K562 (cell line): ENCODE results near the gene SPRED2. TPM values are rescaled to one million over a fixed set of nuclear protein-coding genes. Genes with fewer than 3 reads are reported as not detected.
A peak's percentile ranks its signal among the peaks of the same experiment; 100 is the strongest.

Experiments
- ATAC-seq: fragments of 200-7000 bp; cut with Tn5 transposase; 3 replicates; pipeline ENCODE4 v1.9.1; 2020; ENCODE audit warnings: moderate library complexity
- BruUV-seq: library from RNA; stranded (reverse); fragments of 400-500 nt; replicated peaks from 2 replicates; lab custom pipeline; 2021; lab: Mats Ljungman, UMichigan
- CTCF ChIA-PET: fragments of 300-600 bp; formaldehyde crosslinking; extraction: SDS; loops from one replicate; lab custom pipeline; 2021; ENCODE audit warnings: low intra/inter-chr PET ratio; lab: Yijun Ruan, JAX
- POLR2A ChIA-PET: fragments of 300-600, 350-650 bp; sonication (Branson Sonifier 250); formaldehyde crosslinking; extraction: SDS; loops from one replicate; lab custom pipeline; 2021; ENCODE audit warnings: antibody characterized with exemption, inconsistent platforms; lab: Yijun Ruan, JAX
- DNase-seq, 4 experiments: peaks; one replicate each; pipeline versions ENCODE4 v3.0.0 to v3.0.0-alpha.2; 2011 to 2018; ENCODE audit warnings: low spot score in 3 of 4, mixed read lengths in 3 of 4; ENCODE audit errors: extremely low read depth in 1 of 4
- FAIRE-seq: peaks from 2 replicates; lab custom pipeline; 2011; peaks lifted over from hg19 to GRCh38; lab: Jason Lieb, UNC
- H2AFZ ChIP-seq: 2 replicates; pipeline ENCODE4 v1.6.0; 2011; ENCODE audit warnings: low read depth, low read length, control low read depth, inconsistent platforms
- H3K27ac ChIP-seq: fragments of 200-600 bp; 3 replicates; pipeline ENCODE4 v1.8.0; 2011; ENCODE audit warnings: low read depth, mild to moderate bottlenecking, control low read depth, inconsistent platforms, low read length, moderate library complexity, mixed read lengths; ENCODE audit errors: extremely low read depth
- H3K27me3 ChIP-seq, 2 experiments: fragments of 300-600 bp in 1 of 2; 2 replicates in 1 of 2; 3 replicates in 1 of 2; pipeline versions ENCODE4 v1.6.0 to v1.8.0; 2011; ENCODE audit warnings: inconsistent platforms in 2 of 2, low read length in 2 of 2, mild to moderate bottlenecking in 1 of 2, mixed read lengths in 1 of 2, moderate library complexity in 1 of 2; ENCODE audit not compliant: control insufficient read depth in 2 of 2, insufficient read depth in 2 of 2
- H3K36me3 ChIP-seq: fragments of 300-600 bp; 3 replicates; pipeline ENCODE4 v1.8.0; 2011; ENCODE audit warnings: mild to moderate bottlenecking, low read length, inconsistent platforms; ENCODE audit not compliant: control insufficient read depth, insufficient read depth
- H3K4me1 ChIP-seq, 2 experiments: fragments of 200-600 bp in 1 of 2; replicated peaks in 1 of 2; 2 replicates in 1 of 2; 3 replicates in 1 of 2; pipeline versions ENCODE4 v1.5.1 to v1.8.0; 2011; ENCODE audit warnings: inconsistent platforms in 2 of 2, low read length in 2 of 2, mild to moderate bottlenecking in 1 of 2, mixed read lengths in 1 of 2, moderate library complexity in 1 of 2; ENCODE audit not compliant: control insufficient read depth in 2 of 2, insufficient read depth in 2 of 2
- H3K4me2 ChIP-seq: 2 replicates; pipeline ENCODE4 v1.6.1; 2011; ENCODE audit warnings: low read length, control low read depth, inconsistent platforms, mixed read lengths; ENCODE audit not compliant: insufficient read depth
- H3K4me3 ChIP-seq: fragments of 200-600 bp; sonication (generic), shearing (Covaris generic); 2 replicates; pipeline ENCODE4 v1.5.1; 2016; ENCODE audit warnings: control low read depth, inconsistent platforms
- H3K79me2 ChIP-seq: fragments of 200-600 bp; 3 replicates; pipeline ENCODE4 v1.8.0; 2011; ENCODE audit warnings: low read length, inconsistent platforms; ENCODE audit not compliant: control insufficient read depth, insufficient read depth
- H3K9ac ChIP-seq, 2 experiments: 2 replicates each; pipeline versions ENCODE4 v1.6.0 to v1.6.1; 2011; ENCODE audit warnings: low read depth in 2 of 2, low read length in 2 of 2, control low read depth in 1 of 2, inconsistent platforms in 1 of 2, mild to moderate bottlenecking in 1 of 2, mixed read lengths in 1 of 2; ENCODE audit not compliant: insufficient read depth in 1 of 2
- H3K9me1 ChIP-seq: one replicate; pipeline ENCODE4 v1.6.0; 2011; ENCODE audit warnings: inconsistent platforms, mild to moderate bottlenecking, low read length, moderate library complexity; ENCODE audit not compliant: control insufficient read depth, insufficient read depth
- H3K9me3 ChIP-seq: replicated peaks from 2 replicates; pipeline ENCODE4 v1.5.1; 2011; ENCODE audit warnings: low read depth, low read length, inconsistent platforms; ENCODE audit not compliant: control insufficient read depth, insufficient read depth
- H4K20me1 ChIP-seq: replicated peaks from 2 replicates; pipeline ENCODE4 v1.6.1; 2011; ENCODE audit warnings: low read length, inconsistent platforms, mixed read lengths; ENCODE audit not compliant: control insufficient read depth, insufficient read depth
- ARID1B ChIP-seq: fragments of 450-650 bp; IDR thresholded peaks from 2 replicates; pipeline ENCODE4 v1.6.1; 2016; ENCODE audit warnings: antibody characterized with exemption, mild to moderate bottlenecking, inconsistent platforms
- BRF1 ChIP-seq: IDR thresholded peaks from 3 replicates; pipeline ENCODE4 v1.6.1; 2011; ENCODE audit warnings: borderline replicate concordance, mild to moderate bottlenecking; ENCODE audit not compliant: insufficient read length; ENCODE audit errors: extremely low read depth
- CEBPG ChIP-seq, 3 experiments: fragments of 200-800 bp in 1 of 3; sonication (Bioruptor generic) in 1 of 3; sonication (generic) in 1 of 3; formaldehyde crosslinking in 1 of 3; IDR thresholded peaks in 2 of 3; conservative IDR thresholded peaks in 1 of 3; 2 replicates each; pipeline versions ENCODE4 v1.6.1 to v1.8.0; 2016 to 2022; ENCODE audit warnings: missing compliant biosample characterization in 2 of 3, missing genetic modification characterization in 2 of 3, mild to moderate bottlenecking in 1 of 3, missing genetic modification reagents in 1 of 3
- CHD2 ChIP-seq: IDR thresholded peaks from 2 replicates; pipeline ENCODE4 v1.6.1; 2011; ENCODE audit warnings: low read depth, low read length
- CREB1 ChIP-seq, 2 experiments: sonication (generic) in 1 of 2; formaldehyde crosslinking in 1 of 2; IDR thresholded peaks; 2 replicates each; pipeline versions ENCODE4 v1.6.1 to v1.8.0; 2012 to 2022; ENCODE audit warnings: inconsistent platforms in 1 of 2, mild to moderate bottlenecking in 1 of 2, missing genetic modification reagents in 1 of 2, moderate library complexity in 1 of 2
- DPF2 ChIP-seq: fragments of 450-650 bp; IDR thresholded peaks from 2 replicates; pipeline ENCODE4 v1.6.1; 2016
- HMG20A ChIP-seq: fragments of 450-650 bp; formaldehyde crosslinking; conservative IDR thresholded peaks from 2 replicates; pipeline ENCODE4 v1.4.0; 2020; ENCODE audit warnings: mild to moderate bottlenecking, mixed read lengths
- MEIS2 ChIP-seq: fragments of 450-650 bp; IDR thresholded peaks from 2 replicates; pipeline ENCODE4 v1.6.1; 2014; ENCODE audit warnings: mild to moderate bottlenecking; ENCODE audit not compliant: partially characterized antibody
- RCOR1 ChIP-seq, 2 experiments: IDR thresholded peaks; 2 replicates each; pipeline ENCODE4 v1.6.1; 2012; ENCODE audit warnings: low read depth in 2 of 2, low read length in 2 of 2, borderline replicate concordance in 1 of 2, improper control_type of control experiment in 1 of 2
- TGIF2 ChIP-seq: sonication (generic); formaldehyde crosslinking; IDR thresholded peaks from 2 replicates; pipeline ENCODE4 v1.8.1; 2022; ENCODE audit warnings: mild to moderate bottlenecking, missing genetic modification reagents, moderate library complexity
- ZFP36 ChIP-seq: fragments of 150-350 bp; IDR thresholded peaks from 2 replicates; pipeline ENCODE4 v1.6.1; 2018; ENCODE audit warnings: low read length, low read depth; ENCODE audit not compliant: partially characterized antibody
- ZNF311 ChIP-seq: fragments of 250-450 bp; sonication (Bioruptor Pico); IDR thresholded peaks from 2 replicates; pipeline ENCODE4 v1.4.0; 2020; ENCODE audit warnings: mild to moderate bottlenecking, moderate library complexity
- ZNF583 ChIP-seq: fragments of 250-450 bp; sonication (Bioruptor Pico); IDR thresholded peaks from 2 replicates; pipeline ENCODE4 v1.4.0; 2020
- ZNF785 ChIP-seq: fragments of 250-450 bp; sonication (Bioruptor Pico); IDR thresholded peaks from 2 replicates; pipeline ENCODE4 v1.4.0; 2020; ENCODE audit warnings: mild to moderate bottlenecking
- WGBS: fragments of 100-300 bp; shearing (Covaris generic); methylation state at CpG from one replicate; pipeline ENCODE4 v1.1.6; 2016; ENCODE audit warnings: low coverage, mixed read lengths; ENCODE audit not compliant: insufficient coverage; ENCODE audit errors: missing lambda C conversion rate; 5-methylcytosine and 5-hydroxymethylcytosine counted together
- in situ Hi-C: fragments of 300-500 bp; cut with MboI; formaldehyde crosslinking; loops from 4 replicates; pipeline ENCODE4 v1.15.0; 2018; ENCODE audit warnings: inconsistent platforms, mixed read lengths
- intact Hi-C: fragments of 100-400 bp; cut with micrococcal nuclease; formaldehyde crosslinking; loops from 2 replicates; pipeline ENCODE4 v1.14.2; 2022
- polyA plus RNA-seq, 8 experiments: library from polyadenylated mRNA; depleted of rRNA in 4 of 8; stranded (reverse) in 5 of 8; unstranded in 3 of 8; fragments of >200 nt; fragmentation: Nextera tagmentation in 2 of 8; fragmentation: Illumina TruSeq in 1 of 8; extraction: Ambion mirVana in 2 of 8; extraction: Trizol in 1 of 8; gene quantifications; 2 replicates each; pipeline versions ENCODE4 v1.2.1 to v1.2.3, GENCODE V29; 2011 to 2014; ENCODE audit warnings: inconsistent platforms in 1 of 8, missing spikeins in 1 of 8
- total RNA-seq, 7 experiments: library from RNA; depleted of rRNA in 6 of 7; stranded (reverse); fragments of >200 nt in 6 of 7; fragmentation: Illumina TruSeq in 2 of 7; extraction: Trizol in 2 of 7; gene quantifications; 2 replicates each; pipeline versions ENCODE4 v1.2.1 to v1.2.3, GENCODE V29; 2011 to 2021; ENCODE audit warnings: low replicate concordance in 1 of 7
- TF ChIP-seq, protein P1 (sequence below), 2 experiments: fragments of 450-650 bp in 1 of 2; sonication (generic) in 1 of 2; formaldehyde crosslinking in 1 of 2; IDR thresholded peaks in 1 of 2; conservative IDR thresholded peaks in 1 of 2; 2 replicates each; pipeline versions ENCODE4 v1.6.1 to v1.8.1; 2016 to 2023; ENCODE audit warnings: mild to moderate bottlenecking in 2 of 2, moderate library complexity in 2 of 2, inconsistent platforms in 1 of 2, missing genetic modification reagents in 1 of 2
- TF ChIP-seq, protein P2 (sequence below), 2 experiments: fragments of 450-650 bp in 1 of 2; sonication (generic) in 1 of 2; formaldehyde crosslinking; conservative IDR thresholded peaks; 2 replicates each; pipeline versions ENCODE4 v1.4.0 to v1.8.1; 2020 to 2022; ENCODE audit warnings: mild to moderate bottlenecking in 1 of 2, missing genetic modification reagents in 1 of 2
- TF ChIP-seq, protein P3 (sequence below), 2 experiments: fragments of 450-650 bp; conservative IDR thresholded peaks; 2 replicates each; pipeline ENCODE4 v1.6.1; 2017; ENCODE audit warnings: mild to moderate bottlenecking in 2 of 2, moderate library complexity in 2 of 2

Gene SPRED2
- total and polyA plus RNA-seq, 9 of the 15 experiments (the other 6 are each of a cell fraction or from before 2014, with no cell fraction given) = 4.6 to 50.8 (median 14.1) TPM

DNA sequence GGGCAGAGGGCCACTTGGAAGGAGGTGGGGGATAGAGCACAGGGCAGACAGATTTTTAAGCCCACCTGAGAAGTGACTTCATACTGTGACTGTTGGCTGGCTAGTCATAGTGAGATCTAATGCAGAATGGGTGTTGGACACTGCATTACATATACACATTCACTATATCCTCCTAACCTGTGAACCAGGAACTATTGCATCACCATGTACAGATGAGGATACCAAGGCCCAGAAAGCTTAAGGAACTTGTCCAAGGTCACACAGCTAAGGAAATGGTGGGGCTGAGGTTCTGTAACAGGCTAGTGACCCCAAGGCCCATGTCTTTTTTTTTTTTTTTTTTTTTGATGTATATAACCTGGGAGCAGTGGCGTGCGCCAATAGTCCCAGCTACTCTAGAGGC lies 49.6 kb upstream of the SPRED2 start (continued):
- TF ChIP-seq HMG20A (CRISPR knock-in tag) (no peak), DPF2 (no peak), CEBPG (CRISPR knock-in tag; IDR thresholded peaks at IDR 0.05) (peak; percentile 56; the same call in 1 of the 2 replicates), CEBPG (tag; conservative IDR thresholded peaks at IDR 0.05 in 1 of 2, IDR thresholded peaks at IDR 0.05 in 1 of 2) (peak; percentile 59 to 78; a peak in 3 of 4 replicates), CREB1 (IDR thresholded peaks at IDR 0.05) (no peak), CREB1 (CRISPR knock-in tag; IDR thresholded peaks at IDR 0.05) (no peak)
- TF ChIP-seq, protein P1, sequence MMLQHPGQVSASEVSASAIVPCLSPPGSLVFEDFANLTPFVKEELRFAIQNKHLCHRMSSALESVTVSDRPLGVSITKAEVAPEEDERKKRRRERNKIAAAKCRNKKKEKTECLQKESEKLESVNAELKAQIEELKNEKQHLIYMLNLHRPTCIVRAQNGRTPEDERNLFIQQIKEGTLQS (IDR thresholded peaks at IDR 0.05) = peak; percentile 79
- TF ChIP-seq, protein P1 (CRISPR knock-in tag; conservative IDR thresholded peaks at IDR 0.05) = no peak

DNA sequence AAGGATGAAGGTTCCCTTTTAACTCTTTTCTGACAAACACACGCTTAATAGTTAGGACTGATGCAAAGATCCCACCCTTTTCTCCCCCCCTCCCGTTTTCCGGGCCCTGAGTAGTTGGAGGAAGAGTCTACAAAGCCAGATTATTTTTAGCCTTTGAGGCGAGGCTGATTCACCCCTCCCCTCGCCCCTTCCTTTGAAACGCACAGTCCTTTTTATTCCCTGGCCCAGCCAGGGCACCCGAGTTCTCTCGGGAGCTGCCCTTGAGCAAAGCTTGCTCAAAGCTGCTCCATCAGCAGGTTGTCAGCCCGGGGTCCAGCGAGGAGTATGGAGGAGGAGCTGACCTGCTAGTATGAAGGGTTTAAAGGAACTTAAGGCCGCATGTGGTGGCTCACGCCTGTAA lies 47.1 kb upstream of the SPRED2 start:
- Histone ChIP-seq H3K79me2 (no peaks in the 10 kb centered on the region), H2AFZ (no peak overlapping the region), H4K20me1 (no peaks in the 10 kb centered on the region), H3K36me3 (no peaks in the 10 kb centered on the region), H3K9me1 (no peaks in the 10 kb centered on the region), H3K9me3 (no peaks in the 10 kb centered on the region; the same call in 1 of the 2 replicates), H3K4me1 (peaks cover 2 to 10% of the 10 kb centered on the region in 2 experiments; a peak in 1 of 5 replicates), H3K4me3 (no peak overlapping the region), H3K27ac (no peak overlapping the region), H3K27me3 (no peaks in the 10 kb centered on the region), H3K4me2 (no peak overlapping the region), H3K9ac (no peak overlapping the region)
- in situ Hi-C loops (no loop called here), intact Hi-C loops (no loop called here)
- DNase-seq (no peak), ATAC-seq (no peak), FAIRE-seq (no peak)
- ChIA-PET CTCF (no interaction called here), POLR2A (interaction anchor here (0.7 kb wide), 1 partner anchor 32 kb away, joined by 3 read pairs; no protein-coding TSS in a partner anchor)
- 44% methylated on average over 12 of the region's 12 CpGs for WGBS
- BruUV-seq = no TSS peak
- TF ChIP-seq RCOR1 (IDR thresholded peaks at IDR 0.05; ENCODE audit: borderline replicate concordance in 1 of 2, low read depth in 2 of 2, low read length in 2 of 2) = no peak
- TF ChIP-seq CHD2 = no peak
- no peak for TF ChIP-seq ZNF583 (CRISPR knock-in tag)
- no peak for TF ChIP-seq MEIS2
- no peak for TF ChIP-seq TGIF2 (CRISPR knock-in tag)
- TF ChIP-seq, protein P2, sequence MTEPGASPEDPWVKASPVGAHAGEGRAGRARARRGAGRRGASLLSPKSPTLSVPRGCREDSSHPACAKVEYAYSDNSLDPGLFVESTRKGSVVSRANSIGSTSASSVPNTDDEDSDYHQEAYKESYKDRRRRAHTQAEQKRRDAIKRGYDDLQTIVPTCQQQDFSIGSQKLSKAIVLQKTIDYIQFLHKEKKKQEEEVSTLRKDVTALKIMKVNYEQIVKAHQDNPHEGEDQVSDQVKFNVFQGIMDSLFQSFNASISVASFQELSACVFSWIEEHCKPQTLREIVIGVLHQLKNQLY (CRISPR knock-in tag; conservative IDR thresholded peaks at IDR 0.05) = no peak
- TF ChIP-seq ARID1B = no peak
- TF ChIP-seq ZNF785 = no peak
- TF ChIP-seq BRF1 = no peak
- TF ChIP-seq, protein P3, sequence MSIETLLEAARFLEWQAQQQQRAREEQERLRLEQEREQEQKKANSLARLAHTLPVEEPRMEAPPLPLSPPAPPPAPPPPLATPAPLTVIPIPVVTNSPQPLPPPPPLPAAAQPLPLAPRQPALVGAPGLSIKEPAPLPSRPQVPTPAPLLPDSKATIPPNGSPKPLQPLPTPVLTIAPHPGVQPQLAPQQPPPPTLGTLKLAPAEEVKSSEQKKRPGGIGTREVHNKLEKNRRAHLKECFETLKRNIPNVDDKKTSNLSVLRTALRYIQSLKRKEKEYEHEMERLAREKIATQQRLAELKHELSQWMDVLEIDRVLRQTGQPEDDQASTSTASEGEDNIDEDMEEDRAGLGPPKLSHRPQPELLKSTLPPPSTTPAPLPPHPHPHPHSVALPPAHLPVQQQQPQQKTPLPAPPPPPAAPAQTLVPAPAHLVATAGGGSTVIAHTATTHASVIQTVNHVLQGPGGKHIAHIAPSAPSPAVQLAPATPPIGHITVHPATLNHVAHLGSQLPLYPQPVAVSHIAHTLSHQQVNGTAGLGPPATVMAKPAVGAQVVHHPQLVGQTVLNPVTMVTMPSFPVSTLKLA (conservative IDR thresholded peaks at IDR 0.05) = no peak
- no peak for TF ChIP-seq ZNF311 (CRISPR knock-in tag)
- no peak for TF ChIP-seq ZFP36
